Effector CD4-positive, alpha-beta T cell (primary cell): ENCODE data around the gene SUPT5H.

ENCODE experiments used
- DNase-seq: peaks from one replicate; pipeline ENCODE4 v3.0.0-alpha.2; 2020

SUPT5H gene

DNA sequence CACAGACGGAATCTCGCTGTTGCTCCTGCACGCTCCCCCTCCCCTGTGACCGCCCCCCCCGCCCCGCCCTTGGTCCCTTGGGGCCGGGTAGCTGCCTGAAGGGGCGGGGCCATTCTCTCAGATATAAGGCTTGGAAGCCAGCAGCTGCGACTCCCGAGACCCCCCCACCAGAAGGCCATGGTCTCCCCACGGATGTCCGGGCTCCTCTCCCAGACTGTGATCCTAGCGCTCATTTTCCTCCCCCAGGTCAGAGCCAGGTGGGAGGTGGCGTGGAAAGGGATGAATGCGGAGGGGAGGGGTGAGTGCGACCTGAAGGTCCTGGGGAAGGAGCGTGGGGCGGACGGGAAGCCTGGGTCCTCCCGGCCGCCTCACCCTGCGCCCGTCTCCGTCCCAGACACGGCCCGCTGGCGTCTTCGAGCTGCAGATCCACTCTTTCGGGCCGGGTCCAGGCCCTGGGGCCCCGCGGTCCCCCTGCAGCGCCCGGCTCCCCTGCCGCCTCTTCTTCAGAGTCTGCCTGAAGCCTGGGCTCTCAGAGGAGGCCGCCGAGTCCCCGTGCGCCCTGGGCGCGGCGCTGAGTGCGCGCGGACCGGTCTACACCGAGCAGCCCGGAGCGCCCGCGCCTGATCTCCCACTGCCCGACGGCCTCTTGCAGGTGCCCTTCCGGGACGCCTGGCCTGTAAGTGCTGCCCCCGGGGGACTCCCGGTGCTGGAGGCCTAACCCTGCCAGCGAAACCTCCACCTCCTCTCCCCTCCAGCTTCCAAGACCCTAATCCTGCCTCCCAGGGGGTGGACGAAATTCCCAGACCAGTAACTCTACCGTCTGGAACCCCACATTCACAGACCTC lies 53.6 kb downstream of the SUPT5H start, which contains the start of gene DLL3:
Gene DLL3, plus strand, starts transcription at position 150 of the 845 bp plus-strand sequence. Its CDS starts 28 bp downstream, at position 178.
- DNase-seq, result no peak

DNA sequence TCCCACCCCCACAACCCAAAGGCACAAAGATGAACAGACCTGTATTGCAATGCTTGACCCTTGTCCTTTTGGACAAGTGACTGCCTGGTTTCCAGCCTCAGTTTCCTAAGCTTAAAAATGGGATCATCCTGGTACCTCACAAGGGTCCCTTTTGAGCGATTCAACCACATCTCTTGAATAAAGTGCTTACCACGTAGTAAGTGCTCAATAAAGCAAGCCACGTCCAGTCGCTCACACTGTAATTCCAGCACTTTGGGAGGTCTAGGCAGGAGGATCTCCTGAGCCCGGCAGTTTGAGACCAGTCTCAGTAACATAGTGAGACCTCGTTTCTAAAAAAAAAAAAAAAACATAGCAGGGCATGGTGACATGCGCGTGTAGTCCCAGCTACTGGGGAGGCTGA lies 54.5 kb downstream of the SUPT5H start:
- no peak for DNase-seq

DNA sequence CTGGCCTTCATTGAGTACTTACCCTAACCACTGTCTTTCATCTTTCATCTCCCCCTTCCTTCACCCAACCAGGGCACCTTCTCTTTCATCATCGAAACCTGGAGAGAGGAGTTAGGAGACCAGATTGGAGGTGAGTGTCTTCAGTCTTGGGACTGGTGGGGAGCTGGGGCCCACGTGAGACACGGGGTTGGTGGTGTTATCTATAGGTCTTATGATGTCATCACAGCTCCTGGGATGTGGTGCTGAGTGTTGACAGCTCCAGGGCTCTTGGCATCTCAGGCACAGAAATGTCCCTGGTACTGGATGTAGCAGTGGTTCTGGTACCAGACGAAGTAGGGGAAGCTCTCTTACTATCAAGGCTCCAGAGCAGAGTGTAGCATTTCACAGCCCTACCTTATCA lies 55.2 kb downstream of the SUPT5H start:
- DNase-seq, result no peak

DNA sequence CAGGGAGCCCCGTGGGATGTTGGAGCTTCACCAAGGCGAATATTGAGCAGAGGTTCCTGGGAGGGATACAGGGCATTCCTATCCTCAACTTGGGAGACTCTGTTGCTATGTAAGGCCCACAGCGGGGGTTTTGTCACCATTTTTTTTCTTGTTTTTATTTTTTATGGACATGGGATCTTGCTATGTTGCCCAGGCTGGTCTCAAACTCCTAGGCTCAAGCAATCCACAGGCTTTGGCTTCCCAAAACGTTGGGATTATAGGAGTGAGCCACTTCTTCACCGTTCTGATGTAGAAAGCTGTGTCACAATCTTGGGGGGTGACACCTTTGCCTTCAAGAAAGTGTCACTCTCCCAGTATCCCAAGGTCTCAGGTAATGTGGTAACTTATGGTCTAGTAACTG lies 56.0 kb downstream of the SUPT5H start:
- no peak for DNase-seq

DNA sequence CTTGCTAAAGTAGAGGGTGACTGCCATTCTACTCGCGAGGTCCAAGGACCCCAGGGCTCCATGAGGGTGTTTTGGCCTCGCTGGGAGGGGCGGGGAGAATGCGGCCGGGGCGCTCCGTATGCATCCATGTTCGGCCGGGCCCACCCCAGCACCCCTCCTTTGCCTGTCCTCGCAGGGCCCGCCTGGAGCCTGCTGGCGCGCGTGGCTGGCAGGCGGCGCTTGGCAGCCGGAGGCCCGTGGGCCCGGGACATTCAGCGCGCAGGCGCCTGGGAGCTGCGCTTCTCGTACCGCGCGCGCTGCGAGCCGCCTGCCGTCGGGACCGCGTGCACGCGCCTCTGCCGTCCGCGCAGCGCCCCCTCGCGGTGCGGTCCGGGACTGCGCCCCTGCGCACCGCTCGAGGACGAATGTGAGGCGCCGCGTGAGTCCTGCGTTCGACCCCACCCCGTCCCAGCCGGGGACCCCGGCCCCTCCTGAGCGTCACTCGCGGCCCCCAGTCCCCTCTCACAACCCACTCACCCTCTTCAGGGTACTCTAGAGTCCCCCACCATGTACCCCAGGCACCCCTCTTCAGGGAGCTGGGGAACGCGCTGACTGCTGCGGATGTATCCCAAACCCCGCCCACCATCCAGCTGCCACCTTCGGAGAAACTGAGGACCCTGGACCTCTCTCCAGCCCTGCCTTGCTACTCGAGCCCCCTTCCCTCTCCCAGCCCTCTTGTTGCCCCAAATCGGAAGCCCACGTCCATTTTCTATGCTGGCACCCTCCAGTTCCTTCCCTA lies 57.4 kb downstream of the SUPT5H start:
- peak; percentile 64 for DNase-seq

DNA sequence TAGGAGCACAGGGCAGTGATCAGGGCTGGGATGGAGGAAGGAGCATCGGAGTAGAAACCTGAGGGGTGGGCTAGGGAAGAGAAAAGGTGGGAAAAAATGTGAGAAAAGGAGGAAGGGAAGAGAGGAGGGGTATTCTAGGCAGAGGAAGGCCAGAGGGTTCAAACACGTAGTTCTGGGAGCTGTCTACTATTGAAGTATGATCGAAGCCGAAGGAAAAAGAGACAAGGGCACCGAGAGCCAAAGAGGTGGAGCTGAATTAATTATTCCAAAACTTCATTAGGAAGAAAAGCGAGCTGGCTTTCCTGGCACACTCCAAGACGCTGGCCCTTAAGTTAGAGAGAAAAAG lies 61.2 kb downstream of the SUPT5H start:
- no peak for DNase-seq

DNA sequence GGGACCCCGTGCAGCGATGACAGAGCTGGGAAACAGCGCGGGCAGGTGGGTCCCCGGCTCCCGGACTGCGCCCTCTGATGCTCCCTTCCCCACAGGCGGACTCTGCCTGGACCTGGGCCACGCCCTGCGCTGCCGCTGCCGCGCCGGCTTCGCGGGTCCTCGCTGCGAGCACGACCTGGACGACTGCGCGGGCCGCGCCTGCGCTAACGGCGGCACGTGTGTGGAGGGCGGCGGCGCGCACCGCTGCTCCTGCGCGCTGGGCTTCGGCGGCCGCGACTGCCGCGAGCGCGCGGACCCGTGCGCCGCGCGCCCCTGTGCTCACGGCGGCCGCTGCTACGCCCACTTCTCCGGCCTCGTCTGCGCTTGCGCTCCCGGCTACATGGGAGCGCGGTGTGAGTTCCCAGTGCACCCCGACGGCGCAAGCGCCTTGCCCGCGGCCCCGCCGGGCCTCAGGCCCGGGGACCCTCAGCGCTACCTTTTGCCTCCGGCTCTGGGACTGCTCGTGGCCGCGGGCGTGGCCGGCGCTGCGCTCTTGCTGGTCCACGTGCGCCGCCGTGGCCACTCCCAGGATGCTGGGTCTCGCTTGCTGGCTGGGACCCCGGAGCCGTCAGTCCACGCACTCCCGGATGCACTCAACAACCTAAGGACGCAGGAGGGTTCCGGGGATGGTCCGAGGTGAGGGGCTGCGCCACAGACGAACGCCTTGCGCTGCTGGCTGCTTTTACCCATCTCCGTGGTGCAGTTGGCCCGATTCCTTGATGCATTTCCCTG lies 61.7 kb downstream of the SUPT5H start:
- DNase-seq, result no peak

DNA sequence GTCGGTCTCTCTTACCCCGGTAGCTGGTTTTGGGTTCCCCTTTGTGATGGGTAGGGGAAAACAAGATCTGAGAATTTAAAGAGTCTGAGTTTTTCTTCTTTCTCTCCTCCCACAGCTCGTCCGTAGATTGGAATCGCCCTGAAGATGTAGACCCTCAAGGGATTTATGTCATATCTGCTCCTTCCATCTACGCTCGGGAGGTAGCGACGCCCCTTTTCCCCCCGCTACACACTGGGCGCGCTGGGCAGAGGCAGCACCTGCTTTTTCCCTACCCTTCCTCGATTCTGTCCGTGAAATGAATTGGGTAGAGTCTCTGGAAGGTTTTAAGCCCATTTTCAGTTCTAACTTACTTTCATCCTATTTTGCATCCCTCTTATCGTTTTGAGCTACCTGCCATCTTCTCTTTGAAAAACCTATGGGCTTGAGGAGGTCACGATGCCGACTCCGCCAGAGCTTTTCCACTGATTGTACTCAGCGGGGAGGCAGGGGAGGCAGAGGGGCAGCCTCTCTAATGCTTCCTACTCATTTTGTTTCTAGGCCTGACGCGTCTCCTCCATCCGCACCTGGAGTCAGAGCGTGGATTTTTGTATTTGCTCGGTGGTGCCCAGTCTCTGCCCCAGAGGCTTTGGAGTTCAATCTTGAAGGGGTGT lies 62.5 kb downstream of the SUPT5H start:
- DNase-seq, result no peak

DNA sequence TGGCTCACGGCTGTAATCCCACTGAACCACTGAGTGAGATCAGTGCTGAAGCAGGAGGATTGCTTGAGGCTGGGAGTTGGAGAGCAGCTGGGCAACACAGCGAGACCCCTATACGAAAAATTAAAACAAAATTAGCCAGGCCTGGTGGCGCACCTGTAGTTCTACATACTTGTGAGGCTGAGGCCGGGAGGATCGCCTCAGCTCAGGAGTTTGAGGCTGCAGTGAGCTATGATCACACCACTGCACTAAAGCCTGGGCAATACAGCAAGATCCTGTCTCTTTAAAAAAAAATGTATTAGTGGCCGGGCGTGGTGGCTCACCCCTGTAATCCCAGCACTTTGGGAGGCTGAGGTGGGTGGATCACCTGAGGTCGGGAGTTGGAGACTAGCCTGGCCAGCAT lies 63.2 kb downstream of the SUPT5H start:
- no peak for DNase-seq

DNA sequence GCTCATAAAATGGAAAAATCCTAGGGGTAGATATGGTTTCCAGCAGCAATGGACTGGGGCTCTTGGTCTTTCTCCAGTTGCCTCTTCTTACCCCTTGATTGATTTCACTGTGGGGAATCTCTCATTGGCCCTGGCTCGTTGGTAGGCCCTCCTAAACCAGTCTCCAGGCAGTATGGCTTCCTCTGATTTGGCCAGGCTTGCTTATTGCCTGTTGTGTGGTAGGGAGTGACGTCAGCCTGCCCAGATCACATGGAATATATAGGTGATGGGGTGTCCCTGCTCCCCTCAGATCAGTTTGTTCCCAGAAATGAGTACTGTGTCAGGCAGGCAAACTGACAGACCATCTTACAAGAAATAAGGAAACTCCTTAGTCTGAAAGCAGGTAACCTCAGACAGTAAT lies 63.9 kb downstream of the SUPT5H start:
- DNase-seq, result no peak

DNA sequence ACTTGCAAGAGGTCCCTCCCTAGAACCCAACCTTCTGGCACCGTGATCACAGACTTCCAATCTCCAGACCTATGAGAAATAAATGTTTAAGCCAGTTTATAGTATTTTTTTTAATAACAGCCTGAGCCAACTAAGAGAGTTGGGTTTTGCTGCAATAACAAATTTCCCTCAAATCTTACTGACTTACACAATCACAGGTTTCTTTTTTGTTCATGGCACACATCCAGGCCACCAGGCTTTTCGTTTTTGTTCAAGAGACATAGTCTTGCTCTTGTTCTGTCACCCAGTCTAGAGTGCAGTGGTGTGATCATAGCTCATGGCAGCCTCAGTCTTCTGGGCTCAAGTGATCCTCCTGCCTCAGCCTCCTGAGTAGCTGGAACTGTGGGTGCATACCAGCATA lies 67.6 kb downstream of the SUPT5H start:
- no peak for DNase-seq

DNA sequence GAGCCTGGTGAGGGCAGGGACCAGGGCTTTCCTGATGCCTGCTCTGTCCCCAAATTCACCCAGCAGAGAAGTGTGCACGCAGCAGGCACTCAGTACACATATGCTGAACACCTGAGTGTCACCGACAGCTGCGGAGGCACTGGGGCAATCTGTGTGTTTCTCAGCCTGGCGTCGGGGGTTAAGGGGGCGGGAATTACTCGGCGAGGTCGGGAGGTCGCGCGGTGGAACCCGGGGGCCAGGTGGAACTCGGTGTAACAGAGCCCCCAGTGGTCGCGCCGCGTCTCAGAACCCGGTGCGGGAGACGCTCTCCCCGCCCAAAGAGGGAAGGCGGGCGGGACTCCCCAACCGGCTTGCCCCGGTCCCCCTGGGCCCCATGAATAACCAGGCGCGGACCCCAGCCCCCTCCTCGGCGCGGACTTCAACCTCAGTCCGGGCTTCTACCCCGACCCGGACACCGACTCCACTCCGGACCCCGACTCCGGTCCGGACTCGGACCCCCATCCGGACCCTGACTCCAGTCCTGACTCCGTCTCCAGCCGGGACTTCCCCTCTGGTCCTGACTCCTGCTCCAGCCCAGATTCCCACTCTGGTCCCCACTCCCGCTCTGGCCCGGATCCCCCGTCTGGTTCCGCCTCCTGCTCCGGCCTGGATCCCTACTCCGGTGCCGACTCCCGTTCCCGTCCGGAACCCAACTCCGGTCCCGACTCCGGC lies 69.6 kb downstream of the SUPT5H start, which contains the start of gene SELENOV:
Gene SELENOV, plus strand, starts transcription at position 300 of the 711 bp plus-strand sequence. Its CDS starts 74 bp downstream, at position 374.
- no peak for DNase-seq

DNA sequence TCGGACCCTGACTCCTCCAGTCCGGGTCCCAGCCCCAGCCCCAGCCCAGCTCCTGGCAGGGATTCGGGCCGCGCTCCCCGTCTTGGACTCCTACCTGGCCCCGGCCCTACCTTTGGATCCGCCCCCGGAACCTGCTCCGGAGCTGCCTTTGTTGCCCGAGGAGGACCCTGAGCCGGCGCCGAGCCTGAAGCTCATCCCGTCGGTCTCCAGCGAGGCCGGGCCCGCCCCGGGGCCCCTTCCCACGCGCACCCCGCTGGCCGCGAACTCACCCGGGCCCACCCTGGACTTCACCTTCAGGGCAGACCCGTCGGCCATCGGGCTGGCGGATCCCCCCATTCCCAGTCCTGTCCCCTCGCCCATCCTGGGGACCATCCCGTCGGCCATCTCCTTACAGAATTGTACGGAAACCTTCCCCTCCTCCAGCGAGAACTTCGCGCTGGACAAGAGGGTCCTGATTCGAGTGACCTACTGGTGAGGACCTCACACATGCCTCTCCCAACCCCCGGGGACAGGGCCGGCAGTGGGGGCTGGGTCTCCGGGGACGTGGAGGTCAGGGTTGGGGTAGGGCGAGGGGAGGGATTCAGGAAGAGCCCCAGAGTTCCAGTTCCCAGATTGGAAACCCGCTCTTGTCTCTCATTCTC lies 70.3 kb downstream of the SUPT5H start:
- DNase-seq, result no peak

DNA sequence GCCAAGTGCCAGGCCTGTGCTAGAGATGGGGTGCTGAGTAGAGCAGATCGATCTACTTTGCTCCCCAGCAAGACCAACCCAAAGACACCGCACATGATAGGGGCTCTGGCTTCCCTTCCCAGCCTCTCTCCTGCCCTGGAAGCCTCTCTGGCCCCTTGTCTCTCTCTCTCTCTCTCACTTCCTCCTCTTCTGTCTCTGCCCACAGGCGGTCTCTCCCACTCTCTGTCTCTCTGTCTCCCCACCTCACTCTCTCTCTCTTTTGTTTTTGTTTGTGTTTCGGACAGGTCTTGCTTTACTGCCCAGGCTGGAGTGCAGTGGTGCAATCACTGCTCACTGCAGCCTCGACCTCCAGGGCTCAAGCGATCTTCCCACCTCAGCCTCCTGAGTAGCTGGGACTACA lies 70.9 kb downstream of the SUPT5H start:
- DNase-seq, result no peak

DNA sequence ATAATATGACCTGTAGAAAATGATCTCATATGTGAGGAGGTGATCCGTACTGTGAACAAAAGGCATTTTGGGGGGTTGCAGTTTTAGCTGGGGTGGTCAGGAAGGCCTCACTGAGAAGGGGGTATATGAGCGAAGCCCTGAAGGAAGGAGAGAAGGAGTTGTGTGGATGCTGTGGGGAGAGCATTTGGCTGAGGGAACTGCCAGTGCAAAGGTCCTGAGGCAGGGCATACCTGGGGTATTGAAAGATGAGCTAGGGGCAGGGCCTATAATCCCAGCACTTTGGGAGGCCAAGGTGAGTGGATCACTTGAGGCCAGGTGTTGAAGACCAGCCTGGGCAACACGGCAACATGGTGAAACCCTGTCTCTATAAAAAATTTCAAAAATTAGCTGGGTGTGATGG lies 72.0 kb downstream of the SUPT5H start:
- no peak for DNase-seq

DNA sequence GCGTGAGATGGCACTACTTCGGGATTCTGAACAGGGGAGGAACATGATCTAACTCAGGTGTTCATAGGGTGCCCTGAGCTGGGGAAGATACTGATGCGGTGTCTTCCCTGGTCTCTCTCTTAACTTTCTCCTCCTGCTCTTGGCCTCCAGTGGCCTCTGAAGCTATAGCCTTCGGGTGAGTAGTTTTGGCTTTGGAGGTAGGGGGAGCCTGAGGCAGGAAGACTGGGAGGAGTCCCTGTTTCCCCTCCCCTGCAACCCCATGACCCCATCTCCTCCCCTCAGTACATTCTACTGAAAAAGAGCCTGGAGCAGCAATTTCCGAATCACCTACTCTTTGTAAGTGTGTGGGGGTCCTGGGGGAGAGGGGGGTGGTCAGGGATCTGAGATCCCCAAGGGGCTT lies 73.1 kb downstream of the SUPT5H start:
- DNase-seq, result no peak

DNA sequence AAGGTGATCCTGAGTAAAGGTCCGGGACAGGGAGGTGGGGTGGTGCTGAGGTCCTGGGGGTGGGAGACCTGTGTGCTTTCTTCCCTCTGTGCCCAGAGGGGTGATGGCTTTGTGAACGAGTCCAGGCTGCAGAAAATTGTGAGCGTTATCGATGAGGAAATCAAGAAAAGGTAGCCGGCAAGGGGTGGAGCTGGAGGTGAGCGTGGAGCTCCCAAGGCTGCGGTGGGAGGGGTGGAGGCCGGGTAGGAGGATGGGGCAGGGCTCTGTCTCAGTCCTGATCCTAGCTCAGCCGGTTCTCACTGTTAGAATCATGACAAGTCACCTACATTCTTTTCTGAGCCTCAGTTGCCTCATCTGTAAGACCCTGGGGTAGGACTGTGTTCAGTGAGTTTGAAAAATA lies 73.6 kb downstream of the SUPT5H start:
- DNase-seq, result no peak

DNA sequence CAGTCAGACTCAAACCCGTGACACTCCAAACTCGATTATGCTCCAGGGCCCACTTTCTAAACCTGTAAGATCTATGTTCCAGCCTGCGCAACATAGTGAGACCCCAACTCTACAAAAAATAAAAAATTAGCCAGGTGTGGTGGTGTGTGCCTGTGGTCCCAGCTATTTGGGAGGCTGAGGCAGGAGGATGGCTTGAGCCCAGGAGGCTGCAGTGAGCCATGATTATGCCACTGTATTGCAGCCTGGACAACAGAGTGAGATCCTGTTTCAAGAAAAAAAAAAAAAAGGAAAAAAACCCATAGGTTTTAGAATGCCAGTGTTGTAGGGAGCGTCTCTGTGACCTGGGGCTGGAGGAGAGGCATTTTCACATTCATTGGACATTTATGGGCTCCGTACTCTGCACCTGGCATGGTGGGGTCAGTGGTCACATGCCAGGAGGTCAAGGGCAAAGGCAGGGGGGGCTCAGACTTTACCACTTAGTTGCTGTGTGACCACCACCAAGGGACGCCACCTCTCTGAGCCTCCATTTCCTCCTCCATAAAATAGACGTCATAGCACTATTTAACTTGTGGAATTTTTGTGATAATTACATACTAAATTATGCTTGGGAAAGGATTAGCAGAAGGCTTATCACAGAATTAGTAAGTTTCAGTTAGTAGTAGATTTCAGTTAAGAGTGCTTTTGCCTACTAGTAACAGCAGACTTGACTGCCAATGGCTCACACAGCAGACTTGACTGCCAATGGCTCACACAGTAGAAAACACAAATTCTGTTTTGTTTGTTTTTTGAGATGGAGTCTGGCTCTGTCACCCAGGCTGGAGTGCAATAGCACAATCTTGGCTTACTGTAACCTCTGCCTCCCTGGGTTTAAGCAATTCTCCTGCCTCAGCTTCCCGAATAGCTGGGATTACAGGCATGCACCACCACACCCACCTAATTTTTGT lies 75.4 kb downstream of the SUPT5H start:
- DNase-seq, result no peak

DNA sequence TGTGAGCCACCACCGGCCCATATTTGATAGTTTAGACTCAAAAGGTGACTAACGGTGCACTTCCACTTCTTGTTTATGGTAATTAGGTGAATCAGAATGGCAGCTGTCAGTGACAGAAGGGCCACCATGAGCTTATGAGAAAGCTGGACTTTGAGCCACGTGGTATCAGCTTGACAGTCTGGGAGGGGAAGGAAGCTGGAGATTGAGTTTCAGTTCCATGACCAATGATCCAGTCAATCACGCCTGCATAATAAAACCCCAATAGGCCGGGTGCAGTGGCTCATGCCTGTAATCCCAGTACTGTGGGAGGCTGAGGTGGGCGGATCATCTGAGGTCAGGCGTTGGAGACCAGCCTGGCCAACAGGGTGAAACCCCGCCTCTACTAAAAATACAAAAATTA lies 79.1 kb downstream of the SUPT5H start:
- DNase-seq, result no peak

DNA sequence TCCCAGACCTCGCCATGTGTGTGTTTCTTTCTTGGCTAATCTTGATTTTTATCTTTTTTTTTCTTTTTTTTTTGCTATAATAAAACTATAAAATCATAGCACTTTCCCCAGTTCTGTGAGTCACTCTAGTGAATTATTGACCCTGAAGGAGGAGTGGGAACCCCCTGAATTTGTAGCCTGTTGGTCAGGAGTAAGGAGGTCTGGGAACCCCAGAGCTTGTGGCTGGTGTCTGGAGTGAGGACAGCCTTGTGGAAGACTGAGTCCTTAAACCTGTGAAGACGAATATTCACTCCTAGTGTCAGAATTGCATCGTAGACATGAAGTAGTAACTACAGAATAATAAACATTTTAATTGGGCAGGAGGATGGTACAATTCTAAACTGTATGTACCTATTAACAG lies 79.8 kb downstream of the SUPT5H start:
- DNase-seq, result no peak
